ENCODE data around the gene NAT14. TPM values are rescaled to one million over a fixed set of nuclear protein-coding genes. Genes with fewer than 3 reads are reported as not detected.

The NAT14 gene
- total and polyA plus RNA-seq, 8 donors = 4.3 to 22.1 (median 8.7) TPM; not detected in 3

DNA sequence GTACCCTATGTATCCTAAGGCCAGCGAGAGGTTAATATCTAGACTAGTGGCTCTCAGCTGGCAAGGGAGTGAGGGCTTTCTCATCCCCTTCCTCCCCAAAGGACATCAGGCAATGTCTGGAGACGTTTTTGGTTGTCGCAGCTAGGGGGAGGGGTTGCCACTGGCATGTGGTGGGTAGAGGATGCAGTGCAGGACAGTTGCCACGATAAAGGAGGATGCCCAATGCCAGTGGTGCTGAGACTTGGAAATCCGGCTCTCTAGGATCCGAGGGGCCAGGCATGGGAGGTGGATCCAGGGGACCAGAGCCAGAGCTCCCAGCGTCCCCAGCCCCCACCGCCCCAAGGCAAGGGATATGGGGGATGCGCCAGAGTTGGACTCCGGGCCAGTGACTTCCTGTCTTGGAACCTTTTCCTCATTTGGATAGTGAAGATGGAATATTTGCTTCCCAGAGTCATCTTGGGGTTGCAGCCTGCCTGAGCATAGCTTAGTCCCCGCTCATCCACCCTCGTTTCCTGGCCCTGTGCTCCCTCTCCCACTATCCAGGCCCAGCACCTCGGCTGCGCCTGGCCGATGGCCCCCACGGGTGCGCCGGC is 8.2 kb downstream of the NAT14 start:
- peaks cover 0 to 4% (median 1%) of the 10 kb centered on the region in 4 donors for H3K36me3 ChIP-seq
- 38 to 63% (median 51%) methylated on average over 12 to 18 of the region's 18 CpGs for WGBS, 5 donors
- intact Hi-C loops (cut with DNase I; ENCODE audit: low total_unique reads) = loop anchor here (10.0 kb wide), 2 partner anchors 208 to 348 kb away; partner anchors contain the start of genes BRSK1, HSPBP1 and TNNT1
- H3K4me3 ChIP-seq = peak overlapping the region in 2 of 4 donors; percentile 14 to 25
- H3K27me3 ChIP-seq = peaks cover 0 to 61% (median 16%) of the 10 kb centered on the region in 3 donors
- TF ChIP-seq POLR2AphosphoS5 (IDR thresholded peaks at IDR 0.05) (no peak), POLR2A (IDR thresholded peaks at IDR 0.05) (no peak), EP300 (IDR thresholded peaks at IDR 0.05) (no peak)
- TF ChIP-seq, protein P1, sequence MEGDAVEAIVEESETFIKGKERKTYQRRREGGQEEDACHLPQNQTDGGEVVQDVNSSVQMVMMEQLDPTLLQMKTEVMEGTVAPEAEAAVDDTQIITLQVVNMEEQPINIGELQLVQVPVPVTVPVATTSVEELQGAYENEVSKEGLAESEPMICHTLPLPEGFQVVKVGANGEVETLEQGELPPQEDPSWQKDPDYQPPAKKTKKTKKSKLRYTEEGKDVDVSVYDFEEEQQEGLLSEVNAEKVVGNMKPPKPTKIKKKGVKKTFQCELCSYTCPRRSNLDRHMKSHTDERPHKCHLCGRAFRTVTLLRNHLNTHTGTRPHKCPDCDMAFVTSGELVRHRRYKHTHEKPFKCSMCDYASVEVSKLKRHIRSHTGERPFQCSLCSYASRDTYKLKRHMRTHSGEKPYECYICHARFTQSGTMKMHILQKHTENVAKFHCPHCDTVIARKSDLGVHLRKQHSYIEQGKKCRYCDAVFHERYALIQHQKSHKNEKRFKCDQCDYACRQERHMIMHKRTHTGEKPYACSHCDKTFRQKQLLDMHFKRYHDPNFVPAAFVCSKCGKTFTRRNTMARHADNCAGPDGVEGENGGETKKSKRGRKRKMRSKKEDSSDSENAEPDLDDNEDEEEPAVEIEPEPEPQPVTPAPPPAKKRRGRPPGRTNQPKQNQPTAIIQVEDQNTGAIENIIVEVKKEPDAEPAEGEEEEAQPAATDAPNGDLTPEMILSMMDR (IDR thresholded peaks at IDR 0.05) = no peak
- H3K27ac ChIP-seq = peak overlapping the region in 4 of 5 donors; percentile 31 to 96 (median 60)
- peak in 1 of 2 donors; percentile 64 for DNase-seq
- H3K9me3 ChIP-seq = no peaks in the 10 kb centered on the region
- peaks cover 0 to 60% (median 33%) of the 10 kb centered on the region in 4 donors for H3K4me1 ChIP-seq

GRCh38 chr19:55493645-55494171 is 8.7 kb downstream of the NAT14 start:
- Histone ChIP-seq H3K9me3 (no peaks in the 10 kb centered on the region), H3K27me3 (peaks cover 0 to 61% (median 16%) of the 10 kb centered on the region in 3 donors), H3K36me3 (peaks cover 0 to 8% (median 3%) of the 10 kb centered on the region in 4 donors), H3K27ac (peak overlapping the region in 4 of 5 donors; percentile 31 to 96 (median 60)), H3K4me3 (peak overlapping the region in 2 of 4 donors; percentile 14 to 25), H3K4me1 (peaks cover 0 to 63% (median 30%) of the 10 kb centered on the region in 4 donors)
- DNase-seq = peak in 1 of 2 donors; percentile 16
- intact Hi-C loops (cut with DNase I; ENCODE audit: low total_unique reads) = loop anchor here (10.0 kb wide), 2 partner anchors 209 to 349 kb away; partner anchors contain the start of genes BRSK1, HSPBP1 and TNNT1
- TF ChIP-seq POLR2A (IDR thresholded peaks at IDR 0.05) (no peak), POLR2AphosphoS5 (IDR thresholded peaks at IDR 0.05) (no peak), EP300 (IDR thresholded peaks at IDR 0.05) (no peak)
- TF ChIP-seq, protein P1 (IDR thresholded peaks at IDR 0.05) = no peak
- 14 to 62% (median 45%) methylated on average over 12 to 38 of the region's 38 CpGs for WGBS, 5 donors

DNA sequence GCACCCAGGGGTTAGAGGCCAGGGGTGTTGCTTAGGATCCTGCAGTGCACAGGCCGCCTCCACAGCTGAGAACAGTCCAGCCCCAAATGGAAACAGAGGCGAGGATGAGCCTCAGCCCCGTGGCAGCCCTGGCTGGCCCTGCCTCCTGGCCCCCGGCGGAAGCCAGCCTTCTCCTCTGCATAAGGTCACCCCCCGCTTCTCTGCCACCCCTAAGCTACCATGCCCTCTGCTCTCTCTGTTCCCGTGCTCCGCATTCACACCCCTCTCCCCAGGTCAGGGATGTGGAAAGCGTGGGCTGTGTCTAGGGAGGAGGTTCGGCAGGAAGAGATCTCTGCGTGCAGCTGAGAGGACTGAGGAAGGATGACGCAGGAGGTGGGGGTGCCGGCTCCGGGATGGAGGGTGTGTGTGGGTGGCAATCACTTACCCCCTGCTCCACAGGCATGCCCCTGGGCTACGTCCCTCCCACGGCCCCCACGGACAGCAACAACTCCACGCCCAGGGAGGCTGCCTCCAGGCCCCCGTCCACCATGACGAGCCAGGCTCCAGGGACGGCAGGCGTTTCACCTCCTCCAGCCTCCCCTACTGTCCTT is 9.3 kb downstream of the NAT14 start:
- Histone ChIP-seq H3K27ac (peak overlapping the region in 4 of 5 donors; percentile 31 to 96 (median 60)), H3K36me3 (peaks cover 0 to 12% (median 5%) of the 10 kb centered on the region in 4 donors), H3K9me3 (no peaks in the 10 kb centered on the region), H3K27me3 (peaks cover 0 to 55% (median 11%) of the 10 kb centered on the region in 3 donors), H3K4me1 (peaks cover 0 to 63% (median 28%) of the 10 kb centered on the region in 4 donors), H3K4me3 (peak overlapping the region in 2 of 4 donors; percentile 14 to 25)
- no peak for TF ChIP-seq POLR2A (IDR thresholded peaks at IDR 0.05)
- TF ChIP-seq EP300 (IDR thresholded peaks at IDR 0.05) = no peak
- TF ChIP-seq, protein P1 (IDR thresholded peaks at IDR 0.05) = no peak
- TF ChIP-seq POLR2AphosphoS5 (IDR thresholded peaks at IDR 0.05) = no peak
- 42 to 61% (median 47%) methylated on average over 11 to 22 of the region's 22 CpGs for WGBS, 5 donors
- intact Hi-C loops (cut with DNase I; ENCODE audit: low total_unique reads) = loop anchor here (10.0 kb wide), 2 partner anchors 209 to 349 kb away; partner anchors contain the start of genes BRSK1, HSPBP1 and TNNT1
- peak in 1 of 2 donors; percentile 65 for DNase-seq

All from stomach (tissue), 9 donors.